ENCODE measurements around the gene TSPEAR.

GRCh38 chr21:44480200-44481053 is 230.9 kb downstream of the TSPEAR start:
- TF ChIP-seq, protein P1, sequence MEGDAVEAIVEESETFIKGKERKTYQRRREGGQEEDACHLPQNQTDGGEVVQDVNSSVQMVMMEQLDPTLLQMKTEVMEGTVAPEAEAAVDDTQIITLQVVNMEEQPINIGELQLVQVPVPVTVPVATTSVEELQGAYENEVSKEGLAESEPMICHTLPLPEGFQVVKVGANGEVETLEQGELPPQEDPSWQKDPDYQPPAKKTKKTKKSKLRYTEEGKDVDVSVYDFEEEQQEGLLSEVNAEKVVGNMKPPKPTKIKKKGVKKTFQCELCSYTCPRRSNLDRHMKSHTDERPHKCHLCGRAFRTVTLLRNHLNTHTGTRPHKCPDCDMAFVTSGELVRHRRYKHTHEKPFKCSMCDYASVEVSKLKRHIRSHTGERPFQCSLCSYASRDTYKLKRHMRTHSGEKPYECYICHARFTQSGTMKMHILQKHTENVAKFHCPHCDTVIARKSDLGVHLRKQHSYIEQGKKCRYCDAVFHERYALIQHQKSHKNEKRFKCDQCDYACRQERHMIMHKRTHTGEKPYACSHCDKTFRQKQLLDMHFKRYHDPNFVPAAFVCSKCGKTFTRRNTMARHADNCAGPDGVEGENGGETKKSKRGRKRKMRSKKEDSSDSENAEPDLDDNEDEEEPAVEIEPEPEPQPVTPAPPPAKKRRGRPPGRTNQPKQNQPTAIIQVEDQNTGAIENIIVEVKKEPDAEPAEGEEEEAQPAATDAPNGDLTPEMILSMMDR (IDR thresholded peaks at IDR 0.05; ENCODE audit: low read depth, low read length, poor library complexity, severe bottlenecking) = no peak
- TF ChIP-seq EZH2phosphoT487 (IDR thresholded peaks at IDR 0.05; ENCODE audit: borderline replicate concordance, low read length) = no peak

All from DOHH2 (cell line).